Esophagus muscularis mucosa (tissue), 3 donors: ENCODE measurements around the gene CAPZA2.

Experiments
- CTCF ChIP-seq, 3 experiments: fragments of 200-600 bp in 2 of 3; fragments of 450-650 bp in 1 of 3; sonication (generic) in 2 of 3; IDR thresholded peaks; one replicate each; pipeline ENCODE4 v1.5.1; 2017 to 2019; ENCODE audit warnings: antibody characterized with exemption in 3 of 3, mild to moderate bottlenecking in 2 of 3, moderate library complexity in 1 of 3
- POLR2AphosphoS5 ChIP-seq, 2 donors: sonication (generic); formaldehyde crosslinking; IDR thresholded peaks; one replicate each; pipeline ENCODE4 v1.6.1; 2017; ENCODE audit warnings: antibody characterized with exemption in 2 of 2

- TF ChIP-seq CTCF (IDR thresholded peaks at IDR 0.05) (no peak), POLR2AphosphoS5 (IDR thresholded peaks at IDR 0.05) (no peak)
Measured at GRCh38 chr7:116906391-116906790, 44.0 kb downstream of the CAPZA2 start.
